Measurements from ENCODE around the gene OR5B17.

DNA sequence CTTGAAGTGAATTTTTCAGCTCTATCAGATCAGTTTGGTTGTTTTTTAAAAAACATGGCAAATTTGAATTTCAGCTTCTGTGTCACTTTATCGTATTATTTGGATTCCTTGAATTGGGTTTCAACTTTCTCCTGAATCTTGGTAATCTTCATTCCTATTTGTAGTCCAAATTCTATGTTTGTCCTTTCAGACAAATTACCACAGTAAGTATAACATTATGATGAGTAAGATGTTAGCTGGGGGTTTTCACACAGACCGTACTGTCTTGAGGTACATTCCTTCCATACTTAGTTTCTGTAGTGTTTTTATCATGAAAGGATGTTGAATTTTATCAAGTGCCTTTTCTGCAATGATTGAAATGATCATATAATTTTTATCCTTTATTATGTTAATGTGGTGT, 28.0 kb downstream of the OR5B17 start:
- TF ChIP-seq, protein P1, sequence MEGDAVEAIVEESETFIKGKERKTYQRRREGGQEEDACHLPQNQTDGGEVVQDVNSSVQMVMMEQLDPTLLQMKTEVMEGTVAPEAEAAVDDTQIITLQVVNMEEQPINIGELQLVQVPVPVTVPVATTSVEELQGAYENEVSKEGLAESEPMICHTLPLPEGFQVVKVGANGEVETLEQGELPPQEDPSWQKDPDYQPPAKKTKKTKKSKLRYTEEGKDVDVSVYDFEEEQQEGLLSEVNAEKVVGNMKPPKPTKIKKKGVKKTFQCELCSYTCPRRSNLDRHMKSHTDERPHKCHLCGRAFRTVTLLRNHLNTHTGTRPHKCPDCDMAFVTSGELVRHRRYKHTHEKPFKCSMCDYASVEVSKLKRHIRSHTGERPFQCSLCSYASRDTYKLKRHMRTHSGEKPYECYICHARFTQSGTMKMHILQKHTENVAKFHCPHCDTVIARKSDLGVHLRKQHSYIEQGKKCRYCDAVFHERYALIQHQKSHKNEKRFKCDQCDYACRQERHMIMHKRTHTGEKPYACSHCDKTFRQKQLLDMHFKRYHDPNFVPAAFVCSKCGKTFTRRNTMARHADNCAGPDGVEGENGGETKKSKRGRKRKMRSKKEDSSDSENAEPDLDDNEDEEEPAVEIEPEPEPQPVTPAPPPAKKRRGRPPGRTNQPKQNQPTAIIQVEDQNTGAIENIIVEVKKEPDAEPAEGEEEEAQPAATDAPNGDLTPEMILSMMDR (IDR thresholded peaks at IDR 0.05; ENCODE audit: poor library complexity) = no peak
- no peak for TF ChIP-seq EZH2 (IDR thresholded peaks at IDR 0.05; ENCODE audit: borderline replicate concordance)
- no peak for TF ChIP-seq EZH2phosphoT487 (IDR thresholded peaks at IDR 0.05; ENCODE audit: low read depth, severe bottlenecking, unreplicated experiment)

Measured in hepatocyte (in vitro differentiated cells).